GM12801 (cell line): Measurements from ENCODE around the gene PNPLA7.

Experiments used
- CTCF ChIP-seq: IDR thresholded peaks from one replicate; pipeline ENCODE4 v1.5.1; 2011; ENCODE audit warnings: control low read depth; ENCODE audit not compliant: insufficient read length; ENCODE audit errors: extremely low read depth

Gene PNPLA7

DNA sequence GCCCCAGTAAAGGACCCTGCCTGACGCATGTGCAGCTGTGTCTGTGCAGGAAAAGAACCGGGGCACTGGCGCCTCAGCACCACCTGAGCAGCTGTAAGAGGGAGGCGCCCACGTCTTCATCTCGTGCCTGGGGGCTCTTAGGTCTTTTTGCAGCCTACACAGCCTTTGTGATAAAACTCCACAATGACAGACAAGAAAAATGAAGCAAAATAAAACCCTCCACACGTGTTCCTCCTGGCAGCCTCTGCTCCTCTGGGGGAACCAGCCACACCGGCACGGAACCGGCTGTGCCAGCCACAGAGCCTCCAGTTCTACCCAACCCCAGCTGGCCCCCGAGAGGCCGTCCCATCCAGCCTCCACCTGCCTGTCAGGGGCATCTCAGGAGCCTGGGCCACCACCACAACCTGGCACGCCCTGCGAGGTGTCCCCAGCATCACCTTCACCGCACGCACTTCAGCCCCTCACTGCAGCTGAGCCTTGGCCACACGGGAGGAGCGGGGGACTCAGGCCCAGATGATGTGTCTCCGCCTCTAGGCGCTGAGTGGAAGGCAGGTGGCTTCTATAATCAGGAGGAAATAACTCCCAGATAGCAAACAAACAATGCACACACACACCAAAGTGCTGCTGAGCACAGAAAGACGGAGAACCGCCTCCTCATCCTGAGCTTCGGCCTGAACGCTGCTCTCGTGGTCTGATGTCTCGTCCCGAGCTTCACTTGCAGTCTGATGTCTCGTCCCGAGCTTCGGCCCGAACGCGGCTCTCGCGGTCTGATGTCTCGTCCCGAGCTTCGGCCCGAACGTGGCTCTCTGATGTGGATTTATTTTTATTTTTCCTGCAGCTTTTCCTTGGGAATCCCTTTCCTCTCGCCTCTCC, 62.5 kb downstream of the PNPLA7 start:
- TF ChIP-seq CTCF: no peak

- TF ChIP-seq CTCF: no peak
These were observed 63.4 kb downstream of the PNPLA7 start for GRCh38 chr9:137486545-137487453.

DNA sequence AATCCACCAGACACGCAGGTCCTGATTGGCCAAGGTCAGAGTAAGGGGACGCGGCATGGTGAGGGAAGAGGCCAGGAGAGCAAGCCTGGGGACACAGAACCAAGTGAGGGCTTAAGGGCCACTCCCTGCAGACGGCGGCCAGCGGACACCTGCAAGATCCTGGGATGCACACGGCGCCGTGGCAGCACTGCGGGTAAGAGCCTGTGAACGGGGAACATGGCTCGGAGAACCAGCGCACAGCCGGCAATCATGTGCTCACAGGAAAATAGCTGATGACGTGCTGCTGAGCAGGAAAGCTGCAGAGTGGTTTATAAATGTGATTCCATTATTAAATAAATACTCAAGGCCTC, 64.1 kb downstream of the PNPLA7 start:
- no peak for TF ChIP-seq CTCF

GRCh38 chr9:137485343-137486140, 64.7 kb downstream of the PNPLA7 start:
- no peak for TF ChIP-seq CTCF

GRCh38 chr9:137484551-137485315, 65.5 kb downstream of the PNPLA7 start:
- no peak for TF ChIP-seq CTCF

GRCh38 chr9:137482094-137482781, 68.0 kb downstream of the PNPLA7 start:
- no peak for TF ChIP-seq CTCF
